Testis (tissue), 2 donors: ENCODE results near the gene DOCK11.

ENCODE experiments used
- POLR2A ChIP-seq: fragments of 450-650 bp; IDR thresholded peaks from one replicate; pipeline ENCODE4 v1.6.1; 2017; ENCODE audit warnings: antibody characterized with exemption, mild to moderate bottlenecking, moderate library complexity
- TF ChIP-seq, protein P1 (sequence below), 3 experiments: fragments of 450-650 bp in 2 of 3; fragments of 200-600 bp in 1 of 3; sonication (generic) in 1 of 3; IDR thresholded peaks; one replicate each; pipeline ENCODE4 v1.5.1; 2016 to 2019; ENCODE audit warnings: antibody characterized with exemption in 3 of 3, mild to moderate bottlenecking in 2 of 3, moderate library complexity in 1 of 3

DNA sequence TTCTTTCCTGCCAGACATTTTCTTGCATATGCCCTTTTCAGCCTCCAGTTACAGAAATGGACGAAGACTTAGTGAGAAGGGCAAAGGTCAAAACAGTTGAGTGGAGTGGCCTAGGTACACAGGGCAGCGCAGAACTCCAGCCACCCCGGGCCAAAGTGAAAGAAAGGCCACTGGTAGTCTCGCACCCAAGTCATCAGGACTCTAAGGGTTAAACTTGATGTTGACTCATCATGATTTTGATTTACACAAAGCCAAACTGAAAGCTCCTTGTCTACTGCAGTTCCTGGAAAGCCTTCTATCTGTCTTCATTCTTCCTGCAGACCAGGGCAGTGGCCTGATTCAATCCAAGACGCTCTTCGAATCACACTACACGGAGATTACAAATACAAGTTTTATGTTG is 229.2 kb downstream of the DOCK11 start:
- TF ChIP-seq, protein P1, sequence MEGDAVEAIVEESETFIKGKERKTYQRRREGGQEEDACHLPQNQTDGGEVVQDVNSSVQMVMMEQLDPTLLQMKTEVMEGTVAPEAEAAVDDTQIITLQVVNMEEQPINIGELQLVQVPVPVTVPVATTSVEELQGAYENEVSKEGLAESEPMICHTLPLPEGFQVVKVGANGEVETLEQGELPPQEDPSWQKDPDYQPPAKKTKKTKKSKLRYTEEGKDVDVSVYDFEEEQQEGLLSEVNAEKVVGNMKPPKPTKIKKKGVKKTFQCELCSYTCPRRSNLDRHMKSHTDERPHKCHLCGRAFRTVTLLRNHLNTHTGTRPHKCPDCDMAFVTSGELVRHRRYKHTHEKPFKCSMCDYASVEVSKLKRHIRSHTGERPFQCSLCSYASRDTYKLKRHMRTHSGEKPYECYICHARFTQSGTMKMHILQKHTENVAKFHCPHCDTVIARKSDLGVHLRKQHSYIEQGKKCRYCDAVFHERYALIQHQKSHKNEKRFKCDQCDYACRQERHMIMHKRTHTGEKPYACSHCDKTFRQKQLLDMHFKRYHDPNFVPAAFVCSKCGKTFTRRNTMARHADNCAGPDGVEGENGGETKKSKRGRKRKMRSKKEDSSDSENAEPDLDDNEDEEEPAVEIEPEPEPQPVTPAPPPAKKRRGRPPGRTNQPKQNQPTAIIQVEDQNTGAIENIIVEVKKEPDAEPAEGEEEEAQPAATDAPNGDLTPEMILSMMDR (IDR thresholded peaks at IDR 0.05): no peak
- TF ChIP-seq POLR2A: no peak
